SK-N-SH (cell line): ENCODE data around the gene AKAP8. TPM values are rescaled to one million over a fixed set of nuclear protein-coding genes. Genes with fewer than 3 reads are reported as not detected.

Source experiments
- CTCF ChIA-PET: fragments of 300-600, 350-600 bp; formaldehyde crosslinking; extraction: SDS; loops from one replicate; lab custom pipeline; 2021; lab: Yijun Ruan, JAX
- POLR2A ChIA-PET: fragments of 350-600 bp; sonication (Branson Sonifier 250); formaldehyde crosslinking; extraction: SDS; loops from one replicate; lab custom pipeline; 2020; ENCODE audit warnings: antibody characterized with exemption, inconsistent platforms; lab: Yijun Ruan, JAX
- DNase-seq: peaks from one replicate; pipeline ENCODE4 v3.0.0; 2012
- H2AFZ ChIP-seq: fragments of 200-600 bp; sonication (generic); 2 replicates; pipeline ENCODE4 v1.8.1; 2016; ENCODE audit warnings: antibody characterized with exemption, mild to moderate bottlenecking, low read depth
- H3F3A ChIP-seq: fragments of 200-600 bp; sonication (generic); replicated peaks from 2 replicates; pipeline ENCODE3; 2016; ENCODE audit warnings: antibody characterized with exemption, mild to moderate bottlenecking; ENCODE audit not compliant: insufficient read depth
- H3K27ac ChIP-seq, 2 experiments: fragments of 200-500 bp in 1 of 2; fragments of 200-600 bp in 1 of 2; sonication (Bioruptor generic) in 1 of 2; sonication (generic), shearing (Covaris generic) in 1 of 2; 2 replicates each; pipeline versions ENCODE4 v1.5.1 to v1.6.1; 2014 to 2016; ENCODE audit warnings: low read depth in 2 of 2, inconsistent platforms in 1 of 2, low read length in 1 of 2, mild to moderate bottlenecking in 1 of 2, mixed read lengths in 1 of 2
- H3K27me3 ChIP-seq: fragments of 200-600 bp; sonication (generic), shearing (Covaris generic); 2 replicates; pipeline ENCODE4 v1.6.1; 2016; ENCODE audit warnings: mixed run types; ENCODE audit not compliant: insufficient read depth
- H3K36me3 ChIP-seq, 2 experiments: fragments of 200-500 bp in 1 of 2; fragments of 200-600 bp in 1 of 2; sonication (Bioruptor generic) in 1 of 2; sonication (generic) in 1 of 2; replicated peaks in 1 of 2; 2 replicates each; pipeline versions ENCODE3 to v1.5.1; 2014 to 2016; ENCODE audit warnings: low read length in 1 of 2, mild to moderate bottlenecking in 1 of 2; ENCODE audit not compliant: insufficient read depth in 2 of 2, control insufficient read depth in 1 of 2
- H3K4me1 ChIP-seq, 2 experiments: fragments of 200-500 bp in 1 of 2; fragments of 200-600 bp in 1 of 2; sonication (Bioruptor generic) in 1 of 2; sonication (generic), shearing (Covaris generic) in 1 of 2; 2 replicates each; pipeline versions ENCODE4 v1.5.1 to v1.6.1; 2014 to 2016; ENCODE audit warnings: low read depth in 1 of 2, low read length in 1 of 2, mixed run types in 1 of 2; ENCODE audit not compliant: insufficient read depth in 2 of 2, control insufficient read depth in 1 of 2
- H3K4me2 ChIP-seq: fragments of 200-600 bp; sonication (generic), shearing (Covaris generic); 2 replicates; pipeline ENCODE4 v1.6.1; 2017; ENCODE audit warnings: mixed run types
- H3K4me3 ChIP-seq, 2 experiments: fragments of 200-500 bp in 1 of 2; fragments of 200-600 bp in 1 of 2; sonication (Bioruptor generic) in 1 of 2; sonication (generic), shearing (Covaris generic) in 1 of 2; 2 replicates each; pipeline versions ENCODE4 v1.5.1 to v1.8.1; 2014 to 2016; ENCODE audit warnings: low read depth in 2 of 2, inconsistent platforms in 1 of 2, low read length in 1 of 2, mild to moderate bottlenecking in 1 of 2, mixed read lengths in 1 of 2, moderate library complexity in 1 of 2
- H3K79me2 ChIP-seq: fragments of 200-600 bp; sonication (generic); 2 replicates; pipeline ENCODE4 v1.8.1; 2017; ENCODE audit warnings: mild to moderate bottlenecking; ENCODE audit not compliant: insufficient read depth
- H3K9ac ChIP-seq: fragments of 200-600 bp; sonication (generic); 2 replicates; pipeline ENCODE4 v1.6.1; 2017; ENCODE audit warnings: mixed run types
- H3K9me2 ChIP-seq: fragments of 200-600 bp; sonication (generic); 2 replicates; pipeline ENCODE4 v1.6.1; 2017; ENCODE audit warnings: mixed run types
- H3K9me3 ChIP-seq: fragments of 200-600 bp; sonication (generic); 2 replicates; pipeline ENCODE4 v1.6.1; 2017; ENCODE audit warnings: mixed run types, mild to moderate bottlenecking, moderate library complexity
- H4K20me1 ChIP-seq: fragments of 200-600 bp; sonication (generic); 2 replicates; pipeline ENCODE4 v1.6.1; 2017; ENCODE audit warnings: mild to moderate bottlenecking, mixed run types; ENCODE audit not compliant: insufficient read depth
- ELF1 ChIP-seq: IDR thresholded peaks from 2 replicates; pipeline ENCODE4 v1.4.0; 2012
- EZH2phosphoT487 ChIP-seq: fragments of 200-600 bp; sonication (generic); IDR thresholded peaks from 2 replicates; pipeline ENCODE4 v1.6.1; 2017; ENCODE audit warnings: low read depth, mixed run types, mild to moderate bottlenecking, antibody characterized with exemption, moderate library complexity, borderline replicate concordance
- MXI1 ChIP-seq: IDR thresholded peaks from 2 replicates; pipeline ENCODE4 v1.6.1; 2012; ENCODE audit warnings: mild to moderate bottlenecking, low read depth, low read length, improper control_type of control experiment
- RCOR1 ChIP-seq: fragments of 150-350 bp; IDR thresholded peaks from 2 replicates; pipeline ENCODE4 v1.6.1; 2017; ENCODE audit warnings: antibody characterized with exemption, low read length
- RFX5 ChIP-seq: IDR thresholded peaks from 2 replicates; pipeline ENCODE4 v1.6.1; 2012; ENCODE audit warnings: mild to moderate bottlenecking, improper control_type of control experiment, low read length
- RXRA ChIP-seq: IDR thresholded peaks from 2 replicates; pipeline ENCODE4 v1.4.0; 2012; ENCODE audit warnings: low read depth, mild to moderate bottlenecking, borderline replicate concordance
- WGBS: methylation state at CpG from one replicate; pipeline ENCODE4 v1.1.6; 2017; ENCODE audit warnings: low lambda C conversion rate; 5-methylcytosine and 5-hydroxymethylcytosine counted together
- polyA plus RNA-seq, 3 experiments: library from polyadenylated mRNA; depleted of rRNA; stranded (reverse); fragments of >200 nt; gene quantifications; 2 replicates each; pipeline ENCODE4 v1.2.3, GENCODE V29; 2012
- TF ChIP-seq, protein P1 (sequence below): fragments of 200-600 bp; sonication (generic); IDR thresholded peaks from 2 replicates; pipeline ENCODE4 v1.6.1; 2017; ENCODE audit warnings: antibody characterized with exemption, mild to moderate bottlenecking, moderate library complexity
- TF ChIP-seq, protein P2 (sequence below): IDR thresholded peaks from 2 replicates; pipeline ENCODE4 v1.4.0; 2012; ENCODE audit warnings: low read depth
- TF ChIP-seq, protein P3 (sequence below): IDR thresholded peaks from 2 replicates; pipeline ENCODE4 v1.4.0; 2012; ENCODE audit warnings: low read depth, borderline replicate concordance
- TF ChIP-seq, protein P4 (sequence below): fragments of 150-350 bp; IDR thresholded peaks from 2 replicates; pipeline ENCODE4 v1.6.1; 2016; ENCODE audit warnings: mild to moderate bottlenecking, low read depth, low read length

Gene AKAP8
- polyA plus RNA-seq, 1 of the 3 experiments (the other 2 are of a cell fraction): 17.2 TPM

DNA sequence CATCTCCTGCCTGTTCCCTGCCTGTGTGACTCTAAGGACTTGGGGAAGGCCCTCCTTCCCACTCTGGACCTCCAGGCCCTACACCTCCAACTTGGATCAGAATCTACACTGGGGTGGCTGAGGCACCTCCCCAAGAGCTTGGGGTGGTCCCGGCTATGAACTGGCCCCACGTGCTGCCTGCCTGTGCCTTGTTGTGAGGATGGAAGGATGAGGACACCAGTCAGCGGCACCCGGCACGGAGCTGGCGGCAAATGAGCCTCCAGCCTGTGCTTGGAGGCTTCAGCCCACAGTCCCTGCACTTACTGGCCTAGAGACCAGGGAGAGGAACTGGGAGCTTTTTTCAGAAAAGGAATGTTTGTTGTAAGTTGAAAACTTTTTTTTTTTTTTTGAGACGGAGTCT is 8.5 kb downstream of the AKAP8 start:
- Histone ChIP-seq H4K20me1 (peaks cover 36% of the 10 kb centered on the region), H3K9me2 (no peaks in the 10 kb centered on the region), H3K27ac (no peak overlapping the region), H3K9me3 (no peaks in the 10 kb centered on the region), H3K4me3 (no peak overlapping the region), H3K9ac (no peak overlapping the region), H2AFZ (no peak overlapping the region), H3K79me2 (peaks cover 43% of the 10 kb centered on the region), H3K4me2 (no peak overlapping the region), H3F3A (no peaks in the 10 kb centered on the region), H3K27me3 (no peaks in the 10 kb centered on the region), H3K4me1 (peaks cover 0 to 10% of the 10 kb centered on the region in 2 experiments; a peak in 1 of 4 replicates), H3K36me3 (peaks cover 28 to 64% of the 10 kb centered on the region in 2 experiments)
- WGBS: 100% methylated on average over 2 of the region's 7 CpGs
- POLR2A ChIA-PET: interaction anchor here (0.6 kb wide), 1 partner anchor 42 kb away, joined by 3 read pairs; no protein-coding TSS in a partner anchor
- DNase-seq: no peak
- CTCF ChIA-PET: no interaction called here
- no peak for TF ChIP-seq EZH2phosphoT487
- TF ChIP-seq RXRA: no peak

DNA sequence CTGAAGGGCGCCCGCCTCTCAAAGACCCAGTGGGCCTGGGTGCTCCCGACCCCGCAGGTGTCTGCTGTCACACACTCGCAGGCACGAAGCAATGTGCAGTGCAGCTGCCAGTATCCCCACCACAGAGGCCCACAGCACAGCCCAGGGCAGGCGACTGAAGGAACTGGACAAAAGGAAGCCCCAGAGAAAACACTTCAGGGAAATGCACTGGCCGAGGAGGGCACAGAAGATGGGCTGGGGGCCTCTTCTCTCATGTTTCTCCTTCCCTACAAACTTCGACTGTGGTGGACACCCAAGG is 10.0 kb downstream of the AKAP8 start:
- Histone ChIP-seq H4K20me1 (peaks cover 20% of the 10 kb centered on the region), H3K9me3 (no peaks in the 10 kb centered on the region), H3K9me2 (no peaks in the 10 kb centered on the region), H3K4me3 (no peak overlapping the region), H2AFZ (no peak overlapping the region), H3K27me3 (no peaks in the 10 kb centered on the region), H3K4me1 (peaks cover 0 to 3% of the 10 kb centered on the region in 2 experiments; a peak in 1 of 4 replicates), H3K79me2 (peaks cover 36% of the 10 kb centered on the region), H3F3A (no peaks in the 10 kb centered on the region), H3K4me2 (no peak overlapping the region), H3K36me3 (peaks cover 30 to 71% of the 10 kb centered on the region in 2 experiments), H3K27ac (no peak overlapping the region), H3K9ac (no peak overlapping the region)
- DNase-seq: no peak
- WGBS: 94% methylated on average over 9 of the region's 9 CpGs
- POLR2A ChIA-PET: no interaction called here
- no peak for TF ChIP-seq RCOR1
- TF ChIP-seq ELF1: no peak
- TF ChIP-seq, protein P1, sequence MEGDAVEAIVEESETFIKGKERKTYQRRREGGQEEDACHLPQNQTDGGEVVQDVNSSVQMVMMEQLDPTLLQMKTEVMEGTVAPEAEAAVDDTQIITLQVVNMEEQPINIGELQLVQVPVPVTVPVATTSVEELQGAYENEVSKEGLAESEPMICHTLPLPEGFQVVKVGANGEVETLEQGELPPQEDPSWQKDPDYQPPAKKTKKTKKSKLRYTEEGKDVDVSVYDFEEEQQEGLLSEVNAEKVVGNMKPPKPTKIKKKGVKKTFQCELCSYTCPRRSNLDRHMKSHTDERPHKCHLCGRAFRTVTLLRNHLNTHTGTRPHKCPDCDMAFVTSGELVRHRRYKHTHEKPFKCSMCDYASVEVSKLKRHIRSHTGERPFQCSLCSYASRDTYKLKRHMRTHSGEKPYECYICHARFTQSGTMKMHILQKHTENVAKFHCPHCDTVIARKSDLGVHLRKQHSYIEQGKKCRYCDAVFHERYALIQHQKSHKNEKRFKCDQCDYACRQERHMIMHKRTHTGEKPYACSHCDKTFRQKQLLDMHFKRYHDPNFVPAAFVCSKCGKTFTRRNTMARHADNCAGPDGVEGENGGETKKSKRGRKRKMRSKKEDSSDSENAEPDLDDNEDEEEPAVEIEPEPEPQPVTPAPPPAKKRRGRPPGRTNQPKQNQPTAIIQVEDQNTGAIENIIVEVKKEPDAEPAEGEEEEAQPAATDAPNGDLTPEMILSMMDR: no peak
- TF ChIP-seq EZH2phosphoT487: no peak
- CTCF ChIA-PET: no interaction called here

DNA sequence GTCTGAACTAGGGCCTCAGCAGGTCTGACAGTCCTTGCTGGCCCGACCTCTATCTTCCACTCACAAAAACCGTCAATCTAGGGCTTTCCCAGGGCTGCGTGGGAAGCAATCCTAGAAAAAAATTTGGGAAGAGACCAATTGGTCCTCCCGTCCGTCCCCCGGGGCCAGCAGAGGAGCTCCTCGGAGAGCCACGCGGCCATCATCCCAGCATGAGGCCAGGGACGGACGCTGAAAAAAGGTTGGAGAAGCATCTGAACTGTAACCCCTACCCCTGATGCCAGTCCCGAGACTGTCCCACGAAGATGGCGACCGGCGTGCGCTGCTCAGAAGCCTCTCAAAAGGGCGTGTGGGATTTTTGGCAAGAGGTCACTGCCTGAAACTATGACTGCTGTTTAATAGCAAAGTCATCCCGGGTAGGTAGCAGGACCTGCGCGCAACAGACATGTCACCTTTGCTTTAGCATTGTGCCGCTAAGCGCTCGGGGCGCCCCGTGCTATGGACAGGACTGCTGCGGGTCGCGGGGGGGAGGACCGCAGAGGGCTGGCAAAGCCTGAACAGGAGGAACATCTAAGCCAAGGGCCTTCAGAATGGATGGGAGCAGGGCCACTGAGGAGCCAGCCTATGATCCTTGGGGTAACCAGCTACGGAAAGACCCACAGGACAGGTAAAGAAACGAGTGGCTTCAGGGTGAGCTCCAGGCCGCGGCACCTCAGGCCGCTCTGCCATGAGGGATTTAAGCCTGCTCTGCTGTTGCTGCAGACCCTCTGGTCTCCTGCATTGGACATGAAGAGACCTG is 10.6 kb downstream of the AKAP8 start:
- WGBS: 97% methylated on average over 33 of the region's 35 CpGs
- no peaks in the 10 kb centered on the region for H3F3A ChIP-seq
- DNase-seq: no peak
- H3K9me3 ChIP-seq: no peaks in the 10 kb centered on the region
- POLR2A ChIA-PET: interaction anchor here (0.5 kb wide), 1 partner anchor 67 kb away, joined by 3 read pairs; no protein-coding TSS in a partner anchor
- peaks cover 14% of the 10 kb centered on the region; the same call in 1 of the 2 replicates for H4K20me1 ChIP-seq
- H3K36me3 ChIP-seq: peaks cover 30 to 68% of the 10 kb centered on the region in 2 experiments
- no peak overlapping the region for H3K9ac ChIP-seq
- TF ChIP-seq, protein P2, sequence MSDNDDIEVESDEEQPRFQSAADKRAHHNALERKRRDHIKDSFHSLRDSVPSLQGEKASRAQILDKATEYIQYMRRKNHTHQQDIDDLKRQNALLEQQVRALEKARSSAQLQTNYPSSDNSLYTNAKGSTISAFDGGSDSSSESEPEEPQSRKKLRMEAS: no peak
- TF ChIP-seq RXRA (no peak), MXI1 (no peak), RFX5 (no peak)
- TF ChIP-seq, protein P3, sequence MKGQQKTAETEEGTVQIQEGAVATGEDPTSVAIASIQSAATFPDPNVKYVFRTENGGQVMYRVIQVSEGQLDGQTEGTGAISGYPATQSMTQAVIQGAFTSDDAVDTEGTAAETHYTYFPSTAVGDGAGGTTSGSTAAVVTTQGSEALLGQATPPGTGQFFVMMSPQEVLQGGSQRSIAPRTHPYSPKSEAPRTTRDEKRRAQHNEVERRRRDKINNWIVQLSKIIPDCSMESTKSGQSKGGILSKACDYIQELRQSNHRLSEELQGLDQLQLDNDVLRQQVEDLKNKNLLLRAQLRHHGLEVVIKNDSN: no peak
- TF ChIP-seq, protein P4, sequence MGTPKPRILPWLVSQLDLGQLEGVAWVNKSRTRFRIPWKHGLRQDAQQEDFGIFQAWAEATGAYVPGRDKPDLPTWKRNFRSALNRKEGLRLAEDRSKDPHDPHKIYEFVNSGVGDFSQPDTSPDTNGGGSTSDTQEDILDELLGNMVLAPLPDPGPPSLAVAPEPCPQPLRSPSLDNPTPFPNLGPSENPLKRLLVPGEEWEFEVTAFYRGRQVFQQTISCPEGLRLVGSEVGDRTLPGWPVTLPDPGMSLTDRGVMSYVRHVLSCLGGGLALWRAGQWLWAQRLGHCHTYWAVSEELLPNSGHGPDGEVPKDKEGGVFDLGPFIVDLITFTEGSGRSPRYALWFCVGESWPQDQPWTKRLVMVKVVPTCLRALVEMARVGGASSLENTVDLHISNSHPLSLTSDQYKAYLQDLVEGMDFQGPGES: no peak
- no peak overlapping the region for H3K4me3 ChIP-seq
- no peak overlapping the region for H2AFZ ChIP-seq
- CTCF ChIA-PET: no interaction called here
- no peak overlapping the region for H3K4me2 ChIP-seq
- H3K27ac ChIP-seq: no peak overlapping the region
- H3K27me3 ChIP-seq: no peaks in the 10 kb centered on the region
- H3K9me2 ChIP-seq: no peaks in the 10 kb centered on the region
- H3K79me2 ChIP-seq: peaks cover 35% of the 10 kb centered on the region
- H3K4me1 ChIP-seq: no peaks in the 10 kb centered on the region; a peak in 1 of 4 replicates
